ENCODE measurements around the gene LSS. TPM values are rescaled to one million over a fixed set of nuclear protein-coding genes. Genes with fewer than 3 reads are reported as not detected.

LSS gene
- total RNA-seq, 4 donors from 2014 or later: 60.8 to 165 (median 81.7) TPM

GRCh38 chr21:46168659-46169386 lies 59.8 kb downstream of the LSS start:
- H3K4me3 ChIP-seq (ENCODE audit: low read depth, poor library complexity, severe bottlenecking): no peak overlapping the region
- TF ChIP-seq CTCF (IDR thresholded peaks at IDR 0.05) (no peak), POLR2A (IDR thresholded peaks at IDR 0.05) (no peak)
- DNase-seq (ENCODE audit: low spot score in 2 of 2): peak in 1 of 2 donors; percentile 58
- 55 to 66% methylated on average over 8 of the region's 8 CpGs for WGBS, 2 donors
- intact Hi-C loops (cut with DNase I; ENCODE audit: low total_unique reads): no loop called here

- WGBS, 2 donors: 81 to 86% methylated on average over 11 to 14 of the region's 14 CpGs
- TF ChIP-seq POLR2A (IDR thresholded peaks at IDR 0.05) (no peak), CTCF (IDR thresholded peaks at IDR 0.05) (no peak)
- DNase-seq (ENCODE audit: low spot score in 2 of 2): peak in 1 of 2 donors; percentile 81
- H3K4me3 ChIP-seq (ENCODE audit: low read depth, poor library complexity, severe bottlenecking): no peak overlapping the region
- intact Hi-C loops (cut with DNase I; ENCODE audit: low total_unique reads): no loop called here
Observed at GRCh38 chr21:46168238-46168637, 60.3 kb downstream of the LSS start.

- no peak for DNase-seq (ENCODE audit: low spot score in 2 of 2)
- intact Hi-C loops (cut with DNase I; ENCODE audit: low total_unique reads): no loop called here
- TF ChIP-seq POLR2A (IDR thresholded peaks at IDR 0.05) (no peak), CTCF (IDR thresholded peaks at IDR 0.05) (no peak)
- no peak overlapping the region for H3K4me3 ChIP-seq (ENCODE audit: low read depth, poor library complexity, severe bottlenecking)
Observed at GRCh38 chr21:46165098-46165497, 63.5 kb downstream of the LSS start.

- intact Hi-C loops (cut with DNase I; ENCODE audit: low total_unique reads): no loop called here
- no peak for DNase-seq (ENCODE audit: low spot score in 2 of 2)
- 46 to 71% methylated on average over 4 of the region's 4 CpGs for WGBS, 2 donors
- TF ChIP-seq CTCF (IDR thresholded peaks at IDR 0.05) (no peak), POLR2A (IDR thresholded peaks at IDR 0.05) (no peak)
- no peak overlapping the region for H3K4me3 ChIP-seq (ENCODE audit: low read depth, poor library complexity, severe bottlenecking)
Observed at GRCh38 chr21:46163380-46163779, 65.2 kb downstream of the LSS start.

- TF ChIP-seq CTCF (IDR thresholded peaks at IDR 0.05) (no peak), POLR2A (IDR thresholded peaks at IDR 0.05) (no peak)
- peak in 1 of 2 donors; percentile 78 for DNase-seq (ENCODE audit: low spot score in 2 of 2)
- no peak overlapping the region for H3K4me3 ChIP-seq (ENCODE audit: low read depth, poor library complexity, severe bottlenecking)
- 47 to 92% methylated on average over 33 to 62 of the region's 72 CpGs for WGBS, 2 donors
- intact Hi-C loops (cut with DNase I; ENCODE audit: low total_unique reads): no loop called here
Observed at GRCh38 chr21:46161633-46162592, 66.7 kb downstream of the LSS start.

All from lower leg skin (tissue), 4 donors.